CD4-positive, alpha-beta memory T cell (primary cell): Measurements from ENCODE around the gene MCF2L. TPM values are rescaled to one million over a fixed set of nuclear protein-coding genes. Genes with fewer than 3 reads are reported as not detected.

Experiments used
- CTCF ChIA-PET: fragments of 350-600 bp; sonication (Branson Sonifier 250); formaldehyde crosslinking; loops from one replicate; lab custom pipeline; 2021; ENCODE audit warnings: inconsistent platforms; ENCODE audit not compliant: partially characterized antibody; lab: Charles Lee
- POLR2A ChIA-PET: fragments of 350-600 bp; sonication (Branson Sonifier 250); formaldehyde crosslinking; loops from one replicate; lab custom pipeline; 2021; ENCODE audit not compliant: partially characterized antibody; lab: Charles Lee
- DNase-seq, 5 donors: peaks; one replicate each; pipeline versions ENCODE4 v3.0.0 to v3.0.0-alpha.2; 2020 to 2022; ENCODE audit warnings: mixed read lengths in 1 of 5
- H3K27ac ChIP-seq: one replicate; pipeline ENCODE4 v1.7.0; 2013; ENCODE audit warnings: low read depth, low read length
- H3K27me3 ChIP-seq: 2 replicates; pipeline ENCODE4 v1.7.0; 2013; ENCODE audit warnings: mild to moderate bottlenecking, low read length, moderate library complexity; ENCODE audit not compliant: insufficient read depth
- H3K36me3 ChIP-seq: 2 replicates; pipeline ENCODE4 v1.7.0; 2013; ENCODE audit warnings: mild to moderate bottlenecking, low read length, moderate library complexity; ENCODE audit not compliant: insufficient read depth
- H3K4me1 ChIP-seq: 2 replicates; pipeline ENCODE4 v1.7.0; 2013; ENCODE audit warnings: mild to moderate bottlenecking, low read length, moderate library complexity; ENCODE audit not compliant: insufficient read depth
- H3K4me3 ChIP-seq, 2 donors: one replicate each; pipeline ENCODE4 v1.7.0; 2013; ENCODE audit warnings: low read length in 2 of 2, mild to moderate bottlenecking in 1 of 2
- H3K9me3 ChIP-seq, 2 donors: one replicate each; pipeline ENCODE4 v1.7.0; 2013; ENCODE audit warnings: low read length in 2 of 2, control low read depth in 1 of 2; ENCODE audit not compliant: control insufficient read depth in 1 of 2
- H3K27ac Mint-ChIP-seq, 7 donors: one replicate each; pipeline ENCODE4 v1.8.0; 2020 to 2021; ENCODE audit warnings: mixed read lengths in 7 of 7, mild to moderate bottlenecking in 6 of 7, inconsistent platforms in 3 of 7, moderate library complexity in 3 of 7
- H3K27me3 Mint-ChIP-seq, 2 donors: one replicate each; pipeline ENCODE4 v1.8.0; 2020 to 2021; ENCODE audit warnings: mixed read lengths in 2 of 2
- H3K36me3 Mint-ChIP-seq, 2 donors: one replicate each; pipeline ENCODE4 v1.8.0; 2020 to 2021; ENCODE audit warnings: mixed read lengths in 2 of 2, inconsistent platforms in 1 of 2, mild to moderate bottlenecking in 1 of 2
- H3K4me1 Mint-ChIP-seq, 4 donors: one replicate each; pipeline ENCODE4 v1.8.0; 2020 to 2021; ENCODE audit warnings: mixed read lengths in 4 of 4, mild to moderate bottlenecking in 1 of 4
- H3K4me3 Mint-ChIP-seq, 8 donors: one replicate each; pipeline ENCODE4 v1.8.0; 2020 to 2021; ENCODE audit warnings: mixed read lengths in 8 of 8, mild to moderate bottlenecking in 7 of 8, moderate library complexity in 6 of 8, inconsistent platforms in 3 of 8
- H3K9me3 Mint-ChIP-seq, 8 donors: one replicate each; pipeline ENCODE4 v1.8.0; 2020 to 2021; ENCODE audit warnings: mixed read lengths in 8 of 8, mild to moderate bottlenecking in 5 of 8, inconsistent platforms in 3 of 8, moderate library complexity in 1 of 8
- intact Hi-C: fragments of 100-400 bp; cut with micrococcal nuclease; formaldehyde crosslinking; loops from one replicate; pipeline ENCODE4 v1.15.1; 2023
- polyA plus RNA-seq, 2 donors: library from polyadenylated mRNA; unstranded; fragments of 300-500 nt; fragmentation: Illumina TruSeq; gene quantifications; one replicate each; pipeline ENCODE4 v1.2.3, GENCODE V29; 2021
- total RNA-seq, 2 experiments: library from RNA; stranded (reverse); gene quantifications; one replicate each; pipeline ENCODE4 v1.2.3, GENCODE V29; 2021

Gene MCF2L
- total and polyA plus RNA-seq, 4 experiments from 2014 or later: 0.15 to 18.9 (median 10.4) TPM

GRCh38 chr13:113022391-113022744 lies 53.4 kb downstream of the MCF2L start:
- H3K27ac Mint-ChIP-seq: no peak overlapping the region
- intact Hi-C loops: no loop called here
- no peaks in the 10 kb centered on the region for H3K4me1 ChIP-seq
- H3K4me3 ChIP-seq: no peak overlapping the region
- POLR2A ChIA-PET: no interaction called here
- H3K9me3 Mint-ChIP-seq: no peaks in the 10 kb centered on the region
- no peak overlapping the region for H3K27ac ChIP-seq
- CTCF ChIA-PET: no interaction called here
- peaks cover 4 to 6% (median 5%) of the 10 kb centered on the region in 4 donors for H3K4me1 Mint-ChIP-seq
- no peak for DNase-seq
- H3K4me3 Mint-ChIP-seq: no peak overlapping the region
- H3K27me3 Mint-ChIP-seq: no peaks in the 10 kb centered on the region
- H3K27me3 ChIP-seq: no peaks in the 10 kb centered on the region
- no peaks in the 10 kb centered on the region for H3K36me3 ChIP-seq
- H3K9me3 ChIP-seq: no peaks in the 10 kb centered on the region
- H3K36me3 Mint-ChIP-seq: peaks cover 5 to 10% of the 10 kb centered on the region in 2 donors

GRCh38 chr13:113022745-113023574 lies 53.9 kb downstream of the MCF2L start:
- CTCF ChIA-PET: no interaction called here

GRCh38 chr13:113023694-113024430 lies 54.8 kb downstream of the MCF2L start:
- DNase-seq: no peak
- Histone ChIP-seq H3K4me3 (no peak overlapping the region), H3K27ac (no peak overlapping the region), H3K4me1 (no peaks in the 10 kb centered on the region), H3K36me3 (no peaks in the 10 kb centered on the region), H3K27me3 (no peaks in the 10 kb centered on the region), H3K9me3 (no peaks in the 10 kb centered on the region)
- Mint-ChIP-seq H3K27me3 (no peaks in the 10 kb centered on the region), H3K27ac (no peak overlapping the region), H3K4me1 (peaks cover 4 to 6% (median 5%) of the 10 kb centered on the region in 4 donors), H3K4me3 (no peak overlapping the region), H3K9me3 (no peaks in the 10 kb centered on the region), H3K36me3 (peaks cover 0 to 4% of the 10 kb centered on the region in 2 donors)
- POLR2A ChIA-PET: no interaction called here
- intact Hi-C loops: no loop called here
- CTCF ChIA-PET: no interaction called here

More at GRCh38 chr13:113022745-113023574, 53.9 kb downstream of the MCF2L start:
- intact Hi-C loops: no loop called here
- H3K27ac Mint-ChIP-seq: peak overlapping the region in 1 of 7 donors; percentile 64
- H3K27me3 ChIP-seq: no peaks in the 10 kb centered on the region
- H3K4me1 ChIP-seq: no peaks in the 10 kb centered on the region
- no peak overlapping the region for H3K4me3 ChIP-seq
- H3K27me3 Mint-ChIP-seq: no peaks in the 10 kb centered on the region
- no peak for DNase-seq
- no peaks in the 10 kb centered on the region for H3K9me3 ChIP-seq
- H3K36me3 Mint-ChIP-seq: peaks cover 3 to 5% of the 10 kb centered on the region in 2 donors
- H3K4me1 Mint-ChIP-seq: peaks cover 4 to 6% (median 5%) of the 10 kb centered on the region in 4 donors
- no peak overlapping the region for H3K27ac ChIP-seq
- H3K36me3 ChIP-seq: no peaks in the 10 kb centered on the region
- no peak overlapping the region for H3K4me3 Mint-ChIP-seq
- POLR2A ChIA-PET: no interaction called here
- H3K9me3 Mint-ChIP-seq: no peaks in the 10 kb centered on the region

- peaks cover 0 to 4% of the 10 kb centered on the region in 2 donors for H3K36me3 Mint-ChIP-seq
- peaks cover 4 to 8% (median 6%) of the 10 kb centered on the region in 4 donors for H3K4me1 Mint-ChIP-seq
- Histone ChIP-seq H3K9me3 (no peaks in the 10 kb centered on the region), H3K4me1 (no peaks in the 10 kb centered on the region), H3K36me3 (no peaks in the 10 kb centered on the region), H3K27ac (no peak overlapping the region), H3K27me3 (no peaks in the 10 kb centered on the region), H3K4me3 (no peak overlapping the region)
- H3K27me3 Mint-ChIP-seq: no peaks in the 10 kb centered on the region
- ChIA-PET POLR2A (no interaction called here), CTCF (no interaction called here)
- no peak overlapping the region for H3K4me3 Mint-ChIP-seq
- H3K9me3 Mint-ChIP-seq: no peaks in the 10 kb centered on the region
- H3K27ac Mint-ChIP-seq: no peak overlapping the region
- intact Hi-C loops: no loop called here
- DNase-seq: no peak
Measured at GRCh38 chr13:113024466-113024865, 55.5 kb downstream of the MCF2L start.

- no peaks in the 10 kb centered on the region for H3K9me3 ChIP-seq
- no peak for DNase-seq
- H3K4me3 ChIP-seq: no peak overlapping the region
- no peak overlapping the region for H3K27ac ChIP-seq
- H3K4me1 ChIP-seq: no peaks in the 10 kb centered on the region
- Mint-ChIP-seq H3K4me3 (no peak overlapping the region), H3K27me3 (no peaks in the 10 kb centered on the region), H3K4me1 (peaks cover 0 to 4% (median 1%) of the 10 kb centered on the region in 4 donors), H3K9me3 (no peaks in the 10 kb centered on the region), H3K27ac (no peak overlapping the region), H3K36me3 (no peaks in the 10 kb centered on the region)
- POLR2A ChIA-PET: no interaction called here
- intact Hi-C loops: no loop called here
- no peaks in the 10 kb centered on the region for H3K27me3 ChIP-seq
- no peaks in the 10 kb centered on the region for H3K36me3 ChIP-seq
- CTCF ChIA-PET: interaction anchor here (3.5 kb wide), 1 partner anchor 83 kb away, joined by 24 read pairs; no protein-coding TSS in a partner anchor
Measured at GRCh38 chr13:113026391-113026910, 57.4 kb downstream of the MCF2L start.

- POLR2A ChIA-PET: no interaction called here
- H3K27me3 Mint-ChIP-seq: no peaks in the 10 kb centered on the region
Measured at GRCh38 chr13:113027095-113027494, 58.1 kb downstream of the MCF2L start.

GRCh38 chr13:113027566-113027965 lies 58.6 kb downstream of the MCF2L start:
- CTCF ChIA-PET: interaction anchor here (1.1 to 3.5 kb wide), 6 partner anchors 17 to 87 kb away, joined by 3 to 24 read pairs (median 4); no protein-coding TSS in a partner anchor
- Histone ChIP-seq H3K9me3 (no peaks in the 10 kb centered on the region), H3K27ac (no peak overlapping the region), H3K4me1 (no peaks in the 10 kb centered on the region), H3K36me3 (no peaks in the 10 kb centered on the region), H3K27me3 (no peaks in the 10 kb centered on the region), H3K4me3 (no peak overlapping the region)
- POLR2A ChIA-PET: no interaction called here
- no peak overlapping the region for H3K4me3 Mint-ChIP-seq
- DNase-seq: no peak
- peaks cover 0 to 4% (median 1%) of the 10 kb centered on the region in 4 donors for H3K4me1 Mint-ChIP-seq
- H3K27ac Mint-ChIP-seq: no peak overlapping the region
- intact Hi-C loops: no loop called here
- H3K36me3 Mint-ChIP-seq: no peaks in the 10 kb centered on the region
- H3K9me3 Mint-ChIP-seq: no peaks in the 10 kb centered on the region
- no peaks in the 10 kb centered on the region for H3K27me3 Mint-ChIP-seq

More at GRCh38 chr13:113027095-113027494, 58.1 kb downstream of the MCF2L start:
- Histone ChIP-seq H3K36me3 (no peaks in the 10 kb centered on the region), H3K27me3 (no peaks in the 10 kb centered on the region), H3K9me3 (no peaks in the 10 kb centered on the region), H3K4me1 (no peaks in the 10 kb centered on the region), H3K4me3 (no peak overlapping the region), H3K27ac (no peak overlapping the region)
- CTCF ChIA-PET: interaction anchor here (1.2 to 3.5 kb wide), 2 partner anchors 57 to 84 kb away, joined by 4 to 24 read pairs; no protein-coding TSS in a partner anchor
- Mint-ChIP-seq H3K9me3 (no peaks in the 10 kb centered on the region), H3K27ac (no peak overlapping the region), H3K4me1 (peaks cover 0 to 4% (median 1%) of the 10 kb centered on the region in 4 donors), H3K4me3 (no peak overlapping the region), H3K36me3 (no peaks in the 10 kb centered on the region)
- no peak for DNase-seq
- intact Hi-C loops: no loop called here
